AML-193 (cell line): ENCODE measurements around the gene ZSCAN9.

Experiments
- DNase-seq, 2 experiments: peaks; one replicate each; lab custom pipeline; 2025; lab: John Stamatoyannopoulos, UW

Gene ZSCAN9

DNA sequence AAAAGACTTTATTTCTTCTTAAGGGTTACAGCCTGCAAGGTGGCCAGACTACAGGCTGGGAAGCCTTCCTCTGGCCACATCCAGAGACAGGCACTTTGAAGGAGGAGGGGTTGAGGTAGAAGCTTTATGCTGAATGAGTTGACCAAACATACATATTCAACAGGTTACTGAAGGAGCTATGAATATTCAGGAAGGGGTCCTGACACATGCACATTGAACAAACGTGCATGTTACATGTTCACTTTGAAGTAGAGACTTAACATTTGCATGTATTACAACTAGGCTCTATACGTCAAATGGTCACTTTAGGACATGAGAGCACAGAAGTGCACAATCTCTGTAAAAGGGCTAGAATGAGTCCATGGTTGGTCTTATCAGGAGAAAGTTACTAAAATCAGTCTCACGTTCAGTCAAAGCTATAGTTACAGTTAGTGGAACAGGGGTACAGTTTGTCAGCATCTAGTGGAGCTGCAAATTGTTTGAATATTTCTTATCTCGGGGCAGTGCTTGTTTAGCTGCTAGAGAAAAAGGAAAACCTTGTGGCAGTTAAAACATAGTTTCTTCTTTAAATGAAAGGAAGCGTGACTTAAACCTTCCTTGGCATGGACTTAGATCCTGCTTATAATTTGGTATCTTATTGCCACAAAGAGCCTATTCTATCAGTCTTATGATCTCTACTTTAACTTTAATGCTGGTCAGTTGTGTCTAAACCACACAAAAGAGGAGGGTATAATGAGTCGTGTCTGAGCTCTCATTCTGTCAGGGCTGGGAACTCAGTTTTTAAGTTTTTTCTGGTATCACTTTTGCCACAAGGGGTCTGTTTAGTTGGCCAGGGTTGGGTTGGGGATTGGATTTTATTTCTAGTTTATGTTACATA lies 4.6 kb upstream of the ZSCAN9 start:
- DNase-seq: peak; percentile 15 to 32

- DNase-seq: no peak
Observed at GRCh38 chr6:28224131-28225055, 682 bp upstream of the ZSCAN9 start.

DNA sequence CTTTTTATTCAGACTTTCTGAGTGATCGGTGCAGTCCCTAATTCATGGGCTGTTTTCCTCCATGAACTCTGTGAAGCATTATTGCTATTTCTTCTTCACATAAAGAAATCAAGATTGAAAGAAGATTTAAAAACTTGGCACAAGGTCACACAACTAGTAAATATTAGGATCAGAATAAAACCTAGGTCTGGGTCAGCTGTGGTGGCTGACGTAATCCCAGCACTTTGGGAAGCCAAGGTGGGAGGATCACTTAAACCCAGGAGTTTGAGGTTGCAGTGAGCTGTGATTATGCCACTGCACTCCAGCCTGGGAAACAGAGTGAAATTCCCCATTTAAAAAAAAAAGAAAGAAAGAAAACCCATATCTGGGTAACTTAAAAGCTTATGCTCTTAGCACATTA lies 1.4 kb downstream of the ZSCAN9 start:
- DNase-seq: no peak

GRCh38 chr6:28232785-28233184 lies 7.7 kb downstream of the ZSCAN9 start:
- no peak for DNase-seq

DNA sequence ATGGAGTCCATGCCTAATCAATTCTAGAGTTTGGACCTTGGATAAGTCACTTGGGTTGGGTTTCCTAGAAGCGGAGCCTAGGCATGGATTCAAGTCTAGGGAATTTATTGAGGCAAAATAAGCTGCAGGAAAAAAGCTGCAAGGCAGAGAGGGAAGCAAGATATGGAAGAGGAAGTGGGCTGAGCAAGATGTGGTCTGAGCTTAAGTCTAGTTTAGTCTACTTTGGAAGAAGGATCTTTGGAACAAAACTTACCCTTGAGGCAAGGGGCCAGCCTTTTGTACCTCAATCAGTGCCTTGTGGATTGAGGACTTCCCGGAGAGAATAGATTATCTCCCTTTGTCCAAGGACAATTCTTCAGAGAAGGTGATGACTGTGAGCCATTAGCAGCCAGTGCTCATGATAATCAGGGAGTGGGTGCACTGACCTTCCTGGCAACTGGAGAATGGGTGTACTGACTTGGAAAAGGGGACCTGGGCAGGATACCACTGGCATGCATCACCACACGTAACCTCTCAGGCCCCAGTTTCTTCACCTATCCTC lies 10.9 kb downstream of the ZSCAN9 start:
- peak; percentile 32 to 51 for DNase-seq

DNA sequence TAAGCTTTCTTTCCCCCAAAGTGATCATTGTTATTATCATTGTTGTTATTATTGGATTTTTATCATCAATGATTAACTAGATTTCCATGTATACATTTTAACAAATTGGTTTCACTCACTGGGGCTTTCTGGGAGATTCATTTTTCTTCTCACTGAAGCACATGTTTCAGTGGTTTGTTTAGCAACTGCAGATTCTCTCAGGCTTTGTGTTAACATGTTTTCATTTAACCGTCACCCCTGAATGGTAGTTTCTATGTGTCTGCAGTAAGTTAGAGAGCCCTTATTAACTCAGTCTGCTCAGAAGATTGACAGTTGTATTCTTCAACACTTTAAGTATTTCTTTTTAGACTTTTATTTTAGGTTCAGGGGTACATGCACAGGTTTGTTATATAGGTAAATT lies 14.6 kb downstream of the ZSCAN9 start:
- no peak for DNase-seq

DNA sequence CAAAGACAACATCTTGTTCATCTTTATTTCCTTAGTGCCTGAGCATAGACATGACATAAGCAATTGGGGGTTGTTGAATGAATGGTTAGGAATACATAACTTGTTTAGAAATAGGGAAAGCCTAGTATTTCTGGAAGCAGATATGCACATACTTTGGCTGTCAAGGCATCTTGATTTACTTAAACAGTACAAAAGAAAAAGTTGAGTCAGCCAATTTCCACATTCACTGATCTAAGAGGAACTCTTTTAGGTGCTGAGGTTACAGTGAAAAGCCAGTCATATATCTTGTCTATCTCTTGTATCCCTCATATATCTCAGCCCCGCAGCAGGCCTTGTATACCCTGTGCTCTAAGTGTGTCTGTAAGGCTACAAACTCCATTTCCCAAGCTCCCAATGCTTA lies 15.4 kb downstream of the ZSCAN9 start:
- DNase-seq: no peak

- no peak for DNase-seq
Observed at GRCh38 chr6:28243946-28244345, 18.9 kb downstream of the ZSCAN9 start.

DNA sequence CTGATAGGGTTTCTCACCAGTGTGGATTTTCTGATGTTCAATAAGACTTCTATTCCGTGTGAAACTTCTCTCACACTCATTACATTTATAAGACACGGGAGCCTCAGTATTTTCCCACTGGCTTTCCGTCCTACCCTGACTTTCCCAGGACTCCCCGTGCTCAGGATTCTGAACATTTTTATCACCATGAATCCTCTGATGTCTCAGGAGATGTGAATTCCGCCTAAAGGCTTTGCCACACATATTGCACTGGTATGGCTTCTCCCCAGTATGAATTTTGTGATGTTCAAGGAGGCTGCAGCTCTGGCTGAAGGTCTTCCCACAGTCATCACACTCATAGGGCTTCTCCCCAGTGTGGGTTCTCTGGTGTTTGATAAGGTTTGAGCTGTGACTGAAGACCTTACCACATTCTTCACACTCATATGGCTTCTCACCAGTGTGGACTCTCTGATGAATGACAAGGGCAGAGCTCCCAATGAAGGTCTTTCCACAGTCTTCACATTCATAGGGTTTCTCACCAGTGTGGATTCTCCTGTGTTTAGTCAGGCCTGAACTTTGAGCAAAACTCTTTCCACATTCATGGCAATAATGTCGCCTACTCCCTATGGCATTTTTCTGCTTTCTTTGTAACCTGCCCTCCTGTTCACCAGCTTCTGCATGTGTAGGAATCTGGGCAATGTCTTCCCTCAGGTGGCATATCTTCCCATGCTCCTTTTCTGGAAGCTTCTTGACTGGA lies 20.3 kb downstream of the ZSCAN9 start:
- DNase-seq: no peak

DNA sequence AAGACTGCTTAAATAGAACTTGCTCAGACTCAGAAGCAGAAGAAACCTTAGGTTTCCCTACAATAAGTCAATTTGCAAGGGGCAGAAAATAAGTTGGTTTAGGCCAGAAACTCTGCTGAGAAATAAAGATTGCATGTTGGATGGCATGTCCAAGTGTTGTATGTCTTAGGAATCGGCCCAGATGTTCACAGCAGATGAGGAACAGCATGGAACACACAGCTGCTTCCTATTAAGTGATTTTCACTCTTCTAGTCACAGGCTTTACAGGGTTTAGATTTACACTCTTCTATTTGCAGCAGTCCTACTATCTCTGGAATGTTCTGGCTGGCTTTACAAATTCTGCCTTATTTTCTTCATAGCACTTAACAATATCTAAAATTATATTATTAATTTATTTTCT lies 23.8 kb downstream of the ZSCAN9 start:
- DNase-seq: no peak

GRCh38 chr6:28250747-28251146 lies 25.7 kb downstream of the ZSCAN9 start:
- no peak for DNase-seq

- DNase-seq: peak in 1 of 2 experiments; percentile 30
Observed at GRCh38 chr6:28251661-28252008, 26.6 kb downstream of the ZSCAN9 start.

DNA sequence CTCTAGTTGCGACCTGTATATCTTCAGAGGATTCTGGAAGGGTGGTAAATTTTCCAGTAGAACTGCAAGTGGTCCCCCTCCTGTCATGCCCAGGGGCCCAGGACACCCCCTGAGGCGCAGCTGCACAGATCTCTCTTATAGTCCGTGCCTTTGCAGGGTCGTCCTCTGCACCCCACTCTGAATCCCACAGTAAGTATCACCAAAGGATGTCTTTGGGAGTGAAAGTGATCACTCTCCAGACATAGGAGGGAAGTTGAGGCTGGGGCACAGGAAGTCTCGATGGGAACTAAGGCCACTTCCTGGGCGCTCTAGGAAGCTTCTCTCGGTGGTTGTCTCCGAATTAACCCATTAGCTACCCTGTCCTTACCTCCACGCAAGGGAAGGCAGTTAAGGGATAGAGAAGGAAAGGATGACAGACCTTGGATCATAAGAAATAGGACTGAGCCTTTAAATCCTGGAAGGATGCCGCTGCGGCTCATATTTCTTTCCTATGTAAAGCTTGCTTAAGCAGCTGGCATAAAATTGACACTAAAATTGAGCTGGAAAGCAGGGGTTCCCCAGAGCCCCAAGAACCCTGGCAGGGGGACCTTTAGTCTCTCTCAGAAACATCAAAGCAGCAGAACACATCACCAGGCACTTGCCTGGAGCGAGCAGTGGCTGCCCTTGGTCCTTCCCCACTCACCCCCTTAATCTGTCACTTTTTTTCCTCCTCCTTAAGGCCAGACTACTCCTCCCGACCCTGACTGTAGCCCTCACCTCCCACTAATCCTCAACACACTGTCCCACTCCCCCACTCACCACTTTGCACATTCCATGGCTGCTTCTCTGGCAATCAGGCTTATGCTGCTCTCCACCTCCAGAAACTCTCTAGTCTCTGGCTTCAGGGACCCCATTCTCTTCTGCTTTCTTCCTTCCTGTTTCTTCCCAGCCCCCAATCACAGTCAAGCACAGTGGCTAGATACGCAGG lies 27.2 kb downstream of the ZSCAN9 start, which contains the start of gene ZKSCAN4:
Gene ZKSCAN4 (minus strand): TSS at position 261 of the 967 bp plus-strand sequence. CDS start 289 bp downstream, outside the sequence.
- peak; percentile 91 to 95 for DNase-seq

DNA sequence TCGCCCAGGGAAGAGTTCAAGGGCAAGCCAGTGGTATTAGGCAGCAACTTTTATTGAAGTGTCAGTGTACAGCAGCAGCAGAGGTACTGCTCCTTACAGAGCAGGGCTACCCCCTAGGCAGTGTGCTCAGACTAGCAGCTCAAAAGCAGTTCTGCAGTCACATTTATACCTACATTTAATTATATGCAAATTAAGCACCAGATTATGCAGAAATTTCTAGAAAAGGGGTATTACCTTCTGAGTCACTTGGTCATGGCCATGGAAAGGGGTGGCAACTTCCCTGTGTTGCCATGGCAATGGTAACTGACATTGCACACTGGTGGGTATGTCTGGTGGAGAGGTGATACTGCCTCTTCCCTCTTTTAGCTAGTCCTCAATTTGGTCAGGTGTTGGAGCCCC lies 29.0 kb downstream of the ZSCAN9 start:
- DNase-seq: peak in 1 of 2 experiments; percentile 25

DNA sequence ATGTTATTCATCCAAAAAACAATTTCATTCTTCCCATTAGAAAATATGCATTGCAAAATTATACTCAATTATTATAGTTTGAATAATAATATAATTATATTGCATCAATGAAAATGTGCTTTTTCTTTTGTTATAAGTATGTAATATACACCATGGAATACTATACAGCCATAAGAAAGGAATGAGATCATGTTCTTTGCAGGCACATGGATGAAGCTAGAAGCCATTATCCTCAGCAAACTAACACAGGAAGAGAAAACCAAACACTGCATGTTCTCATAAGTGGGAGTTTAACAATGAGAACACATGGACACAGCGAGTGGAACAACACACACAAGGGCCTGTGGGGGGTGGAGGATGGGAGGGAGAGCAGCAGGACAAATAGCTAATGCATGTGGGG lies 32.0 kb downstream of the ZSCAN9 start:
- no peak for DNase-seq

DNA sequence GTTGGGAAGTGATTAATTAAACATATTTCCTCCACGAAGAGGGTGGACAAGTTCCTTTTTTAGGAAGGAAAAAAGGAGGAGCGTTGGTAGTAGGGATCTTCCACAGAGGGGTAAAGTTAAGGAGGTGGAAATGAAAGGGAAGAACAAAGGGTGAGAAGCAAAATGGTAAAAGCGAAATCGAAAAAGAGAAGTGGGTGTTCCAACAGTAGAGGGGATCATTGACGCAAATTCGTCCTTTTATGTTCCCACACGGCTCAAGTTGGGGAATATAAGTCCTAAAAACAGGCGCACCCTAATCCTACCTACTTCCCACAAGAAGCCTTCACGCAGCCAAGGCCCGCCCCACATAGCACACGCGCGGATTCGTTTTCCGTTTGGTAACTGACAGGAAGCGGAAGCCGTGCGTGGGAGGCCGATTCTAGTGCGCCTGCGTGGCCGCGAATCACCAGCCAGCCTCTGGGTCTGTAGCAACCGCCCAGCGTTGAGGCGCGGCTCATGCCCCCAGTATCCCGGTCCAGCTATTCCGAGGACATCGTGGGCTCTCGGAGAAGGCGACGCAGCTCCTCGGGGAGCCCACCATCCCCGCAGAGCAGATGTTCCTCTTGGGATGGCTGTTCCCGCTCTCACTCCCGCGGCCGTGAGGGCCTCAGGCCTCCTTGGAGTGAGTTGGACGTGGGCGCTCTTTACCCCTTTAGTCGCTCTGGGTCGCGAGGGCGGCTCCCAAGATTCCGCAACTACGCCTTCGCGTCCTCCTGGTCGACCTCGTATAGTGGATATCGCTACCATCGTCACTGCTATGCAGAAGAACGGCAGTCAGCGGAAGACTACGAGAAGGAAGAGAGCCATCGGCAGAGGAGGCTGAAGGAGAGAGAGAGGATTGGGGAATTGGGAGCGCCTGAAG lies 34.1 kb downstream of the ZSCAN9 start, which contains the start of gene NKAPL:
Gene NKAPL (plus strand): TSS at position 421 of the 901 bp plus-strand sequence. CDS start 75 bp downstream, at position 496.
- no peak for DNase-seq

GRCh38 chr6:28263922-28264321 lies 38.8 kb downstream of the ZSCAN9 start:
- no peak for DNase-seq

DNA sequence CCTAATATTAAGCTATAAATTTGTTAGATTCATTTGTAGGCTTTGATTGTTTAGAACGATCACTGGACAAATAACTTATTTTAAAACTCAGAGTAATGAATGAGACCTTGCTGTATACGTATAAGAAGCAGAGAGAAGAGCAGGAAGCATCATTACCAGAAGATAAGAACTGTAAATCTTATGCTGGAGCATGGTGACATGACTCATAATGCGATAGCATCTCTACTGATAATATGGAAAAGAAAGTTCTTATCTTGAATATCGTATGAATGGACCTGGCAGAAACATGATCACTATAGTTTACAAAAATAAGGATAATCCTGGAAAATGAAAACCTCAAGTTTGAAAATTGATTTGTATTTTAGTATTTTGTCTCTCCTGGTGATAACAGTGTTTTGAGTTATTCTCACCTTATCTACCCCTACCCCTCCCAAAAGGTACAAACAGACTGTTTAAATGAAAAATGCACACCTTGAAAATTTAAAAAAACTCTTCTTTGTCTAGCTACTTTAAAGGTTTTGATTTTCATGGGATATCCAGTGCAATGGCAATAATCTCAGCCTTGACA lies 39.8 kb downstream of the ZSCAN9 start:
- DNase-seq: no peak

- no peak for DNase-seq
Observed at GRCh38 chr6:28266563-28266961, 41.5 kb downstream of the ZSCAN9 start.
